Measurements from ENCODE around the gene GOLT1B. TPM values are rescaled to one million over a fixed set of nuclear protein-coding genes. Genes with fewer than 3 reads are reported as not detected.

Gene GOLT1B
- total and polyA plus RNA-seq, 2 of the 13 experiments (the other 11 are each of a cell fraction or from before 2014, with no cell fraction given), result 23.6 to 38.4 TPM

- Histone ChIP-seq H2AFZ (ENCODE audit: low read length) (no peak overlapping the region), H4K20me1 (ENCODE audit: insufficient read depth, low read length) (no peaks in the 10 kb centered on the region), H3K4me1 (ENCODE audit: insufficient read depth, low read length) (peaks cover 33% of the 10 kb centered on the region), H3K27me3 (ENCODE audit: control insufficient read depth in 1 of 2, insufficient read depth in 2 of 2, low read length in 2 of 2) (no peaks in the 10 kb centered on the region; a peak in 1 of 5 replicates), H3K4me2 (ENCODE audit: low read depth, low read length) (peak overlapping the region; percentile 85), H3K27ac (ENCODE audit: extremely low read length, insufficient read depth, low read length) (no peak overlapping the region), H3K79me2 (ENCODE audit: insufficient read depth, low read length) (peaks cover 33% of the 10 kb centered on the region), H3K4me3 (replicated peaks in 1 of 3; ENCODE audit: insufficient read depth in 1 of 3, low read depth in 2 of 3, low read length in 3 of 3) (no peak overlapping the region; a peak in 2 of 6 replicates), H3K36me3 (replicated peaks in 1 of 2; ENCODE audit: control insufficient read depth in 1 of 2, insufficient read depth in 2 of 2, low read length in 2 of 2) (peaks cover 3 to 18% of the 10 kb centered on the region in 2 experiments; a peak in 2 of 5 replicates), H3K9ac (ENCODE audit: insufficient read depth, low read depth, low read length) (no peak overlapping the region), H3K9me3 (ENCODE audit: low read length) (no peaks in the 10 kb centered on the region)
- FAIRE-seq, result no peak
- TF ChIP-seq ELF4 (CRISPR knock-in tag; IDR thresholded peaks at IDR 0.05; ENCODE audit: borderline replicate concordance) (no peak), SMAD9 (CRISPR knock-in tag; IDR thresholded peaks at IDR 0.05) (no peak), ZNF570 (CRISPR knock-in tag; IDR thresholded peaks at IDR 0.05; ENCODE audit: borderline replicate concordance) (no peak), TCF7L2 (IDR thresholded peaks at IDR 0.05; ENCODE audit: low read depth, low read length) (no peak), ZNF33B (CRISPR knock-in tag; IDR thresholded peaks at IDR 0.05) (no peak), MEIS2 (CRISPR knock-in tag; IDR thresholded peaks at IDR 0.05) (no peak), ZBTB8A (CRISPR knock-in tag; IDR thresholded peaks at IDR 0.05; ENCODE audit: borderline replicate concordance, low read depth) (no peak), ZNF841 (CRISPR knock-in tag; IDR thresholded peaks at IDR 0.05; ENCODE audit: borderline replicate concordance) (no peak), FOXM1 (CRISPR knock-in tag; IDR thresholded peaks at IDR 0.05) (no peak), ZZZ3 (CRISPR knock-in tag; IDR thresholded peaks at IDR 0.05; ENCODE audit: borderline replicate concordance) (no peak), POLR2AphosphoS2 (IDR thresholded peaks at IDR 0.05; ENCODE audit: low read depth, low read length) (no peak)
- TF ChIP-seq, protein P1, sequence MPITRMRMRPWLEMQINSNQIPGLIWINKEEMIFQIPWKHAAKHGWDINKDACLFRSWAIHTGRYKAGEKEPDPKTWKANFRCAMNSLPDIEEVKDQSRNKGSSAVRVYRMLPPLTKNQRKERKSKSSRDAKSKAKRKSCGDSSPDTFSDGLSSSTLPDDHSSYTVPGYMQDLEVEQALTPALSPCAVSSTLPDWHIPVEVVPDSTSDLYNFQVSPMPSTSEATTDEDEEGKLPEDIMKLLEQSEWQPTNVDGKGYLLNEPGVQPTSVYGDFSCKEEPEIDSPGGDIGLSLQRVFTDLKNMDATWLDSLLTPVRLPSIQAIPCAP (CRISPR knock-in tag; IDR thresholded peaks at IDR 0.05; ENCODE audit: low read depth), result no peak
- TF ChIP-seq, protein P2, sequence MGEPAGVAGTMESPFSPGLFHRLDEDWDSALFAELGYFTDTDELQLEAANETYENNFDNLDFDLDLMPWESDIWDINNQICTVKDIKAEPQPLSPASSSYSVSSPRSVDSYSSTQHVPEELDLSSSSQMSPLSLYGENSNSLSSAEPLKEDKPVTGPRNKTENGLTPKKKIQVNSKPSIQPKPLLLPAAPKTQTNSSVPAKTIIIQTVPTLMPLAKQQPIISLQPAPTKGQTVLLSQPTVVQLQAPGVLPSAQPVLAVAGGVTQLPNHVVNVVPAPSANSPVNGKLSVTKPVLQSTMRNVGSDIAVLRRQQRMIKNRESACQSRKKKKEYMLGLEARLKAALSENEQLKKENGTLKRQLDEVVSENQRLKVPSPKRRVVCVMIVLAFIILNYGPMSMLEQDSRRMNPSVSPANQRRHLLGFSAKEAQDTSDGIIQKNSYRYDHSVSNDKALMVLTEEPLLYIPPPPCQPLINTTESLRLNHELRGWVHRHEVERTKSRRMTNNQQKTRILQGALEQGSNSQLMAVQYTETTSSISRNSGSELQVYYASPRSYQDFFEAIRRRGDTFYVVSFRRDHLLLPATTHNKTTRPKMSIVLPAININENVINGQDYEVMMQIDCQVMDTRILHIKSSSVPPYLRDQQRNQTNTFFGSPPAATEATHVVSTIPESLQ (CRISPR knock-in tag; conservative IDR thresholded peaks at IDR 0.05), result no peak
- ATAC-seq, result no peak
- in situ Hi-C loops (cut with HindIII; ENCODE audit: extremely low pct_ligation_motif_present, low pct_unique_long_range_greater_than_20kb) (loop anchor here (25.0 kb wide), 1 partner anchor 538 kb away; the partner anchor contains the start of gene CMAS), intact Hi-C loops (cut with micrococcal nuclease; ENCODE audit: unreplicated experiment) (loop anchor here (2.0 to 10.0 kb wide), 3 partner anchors 63 to 155 kb away; partner anchors contain the start of genes LDHB and PYROXD1)
- ChIA-PET POLR2A (no interaction called here), CTCF (ENCODE audit: low intra/inter-chr PET ratio, low total read pairs) (no interaction called here)
- no TSS peak for BruUV-seq (replicated peaks)
- 32% methylated on average over 2 of the region's 2 CpGs for WGBS (ENCODE audit: low lambda C conversion rate)
- DNase-seq (ENCODE audit: low spot score), result no peak
These were observed 1.8 kb upstream of the GOLT1B start for GRCh38 chr12:21499765-21500164.

Measured in HepG2 (cell line).